EH (cell line): ENCODE results near the gene PHACTR3.

Experiments used
- DNase-seq: peaks from one replicate; pipeline ENCODE4 v3.0.0-alpha.2; 2015; ENCODE audit warnings: low read depth

PHACTR3 gene

DNA sequence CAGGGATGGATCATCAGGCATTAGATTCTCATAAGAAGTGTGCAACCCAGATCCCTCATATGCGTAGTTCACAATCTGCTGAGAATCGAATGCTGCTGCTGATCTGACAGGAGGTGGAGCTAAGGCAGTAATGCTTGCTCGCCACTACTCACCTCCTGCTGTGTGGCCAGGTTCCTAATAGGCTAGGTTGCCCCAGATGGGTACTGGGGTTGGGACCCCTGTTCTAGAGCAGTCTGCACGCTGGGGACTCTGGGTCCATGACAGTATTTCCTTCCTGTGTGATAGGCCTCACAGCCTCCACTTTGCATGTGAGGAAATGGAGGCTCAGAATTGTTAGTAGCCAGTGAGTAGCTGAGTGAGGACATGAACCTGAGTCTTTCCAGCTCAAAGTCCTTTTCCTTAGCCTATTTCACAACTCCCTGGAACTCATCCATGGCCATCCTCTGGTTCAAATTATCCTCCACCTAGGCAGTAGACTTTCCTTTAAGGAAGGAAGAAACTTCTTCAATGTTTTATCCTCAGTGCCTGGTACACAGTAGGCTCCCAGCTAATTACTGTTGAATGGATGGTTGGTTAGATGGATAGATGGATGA is 211.9 kb downstream of the PHACTR3 start:
- DNase-seq = no peak

GRCh38 chr20:59817406-59817805 is 213.1 kb downstream of the PHACTR3 start:
- DNase-seq = no peak

GRCh38 chr20:59817846-59818615 is 213.7 kb downstream of the PHACTR3 start:
- DNase-seq = no peak

GRCh38 chr20:59818911-59819310 is 214.6 kb downstream of the PHACTR3 start:
- DNase-seq = no peak

DNA sequence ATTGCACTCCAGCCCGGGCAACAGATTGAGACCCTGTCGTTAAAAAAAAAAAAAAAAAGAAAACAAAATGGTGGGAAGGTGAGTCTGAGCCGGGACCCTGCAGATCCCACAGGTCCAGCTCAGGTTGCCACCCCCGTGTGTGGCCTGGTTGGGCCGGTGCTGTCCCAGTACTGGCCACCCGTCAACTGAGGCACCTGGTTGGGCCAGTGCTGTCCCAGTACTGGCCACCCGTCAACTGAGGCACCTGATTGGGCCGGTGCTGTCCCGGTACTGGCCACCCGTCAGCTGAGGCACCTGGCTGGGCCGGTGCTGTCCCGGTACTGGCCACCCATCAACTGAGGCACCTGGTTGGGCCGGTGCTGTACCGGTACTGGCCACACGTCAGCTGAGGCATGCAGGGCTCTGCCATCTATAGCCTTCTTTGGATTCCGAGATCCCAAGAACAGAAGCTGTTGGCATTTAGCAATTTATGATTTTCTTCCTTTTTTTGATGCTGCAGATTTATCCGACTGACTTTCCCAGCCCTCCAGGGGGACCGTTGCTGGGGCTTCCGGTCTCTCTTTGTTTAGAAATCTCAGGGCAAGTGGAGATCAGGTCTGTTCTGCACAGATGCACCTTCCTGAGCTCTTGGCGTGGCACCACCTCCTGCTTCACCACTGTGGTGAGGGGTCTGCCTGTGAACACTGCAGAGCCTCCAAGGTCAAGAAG is 215.3 kb downstream of the PHACTR3 start:
- no peak for DNase-seq

DNA sequence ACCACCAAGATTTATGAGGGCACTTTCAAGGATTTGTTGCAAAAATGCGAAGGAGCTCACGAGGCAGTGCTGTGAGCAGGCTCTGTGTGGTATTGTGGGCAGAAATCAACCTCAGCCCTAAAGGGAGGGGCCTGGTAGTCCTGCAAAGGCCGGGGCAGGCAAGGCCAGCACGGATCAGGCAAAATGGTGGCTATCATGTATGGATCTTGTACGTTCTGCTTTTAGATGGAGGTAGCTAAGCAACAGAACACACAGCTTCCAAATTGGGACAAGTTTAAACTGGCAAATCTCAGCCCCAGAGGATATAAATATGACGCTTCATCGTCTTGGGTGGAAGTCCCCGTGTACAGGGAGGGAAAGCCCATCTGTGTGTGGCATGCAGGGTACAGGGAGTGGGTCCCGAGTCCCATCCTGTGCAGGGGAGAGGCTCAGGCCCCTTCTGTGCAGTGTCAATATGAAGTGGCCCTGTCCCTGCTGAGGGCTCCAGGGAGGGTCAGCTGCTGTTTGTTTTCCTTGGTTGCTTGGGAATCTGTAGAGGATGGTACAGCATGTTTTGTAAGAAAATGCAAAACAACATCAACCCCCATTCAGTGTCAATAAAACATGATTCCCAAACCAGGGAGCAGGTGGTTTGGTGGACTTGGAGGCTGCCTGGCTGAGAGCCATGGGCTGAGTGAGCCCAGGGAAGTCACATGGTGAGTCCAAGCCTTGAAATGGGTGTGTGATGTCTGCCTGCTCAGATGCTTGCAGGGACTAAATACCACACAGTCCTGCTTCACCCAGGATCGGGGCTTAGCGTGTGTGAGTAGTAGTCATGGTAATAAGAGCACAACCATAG is 216.1 kb downstream of the PHACTR3 start:
- no peak for DNase-seq

DNA sequence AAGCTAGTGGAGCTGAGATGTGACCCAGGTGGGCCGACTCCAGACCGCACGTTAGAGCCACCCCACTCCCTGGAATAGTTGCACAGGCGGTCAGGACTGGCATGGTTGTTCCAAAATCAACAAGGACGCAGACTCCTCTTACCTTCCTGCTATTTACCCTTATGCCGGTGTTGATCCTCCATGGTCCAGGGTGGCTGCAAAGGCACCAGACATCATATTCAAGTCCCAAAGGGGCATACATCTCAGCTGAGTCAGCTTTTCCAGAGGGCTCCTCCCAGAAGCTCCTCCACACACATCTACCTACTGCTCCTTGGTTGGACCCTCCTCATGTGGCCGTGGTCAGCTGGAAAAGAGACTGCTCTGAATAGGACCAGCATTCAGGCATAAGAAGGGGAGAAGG is 216.9 kb downstream of the PHACTR3 start:
- no peak for DNase-seq

GRCh38 chr20:59821788-59822187 is 217.4 kb downstream of the PHACTR3 start:
- no peak for DNase-seq

DNA sequence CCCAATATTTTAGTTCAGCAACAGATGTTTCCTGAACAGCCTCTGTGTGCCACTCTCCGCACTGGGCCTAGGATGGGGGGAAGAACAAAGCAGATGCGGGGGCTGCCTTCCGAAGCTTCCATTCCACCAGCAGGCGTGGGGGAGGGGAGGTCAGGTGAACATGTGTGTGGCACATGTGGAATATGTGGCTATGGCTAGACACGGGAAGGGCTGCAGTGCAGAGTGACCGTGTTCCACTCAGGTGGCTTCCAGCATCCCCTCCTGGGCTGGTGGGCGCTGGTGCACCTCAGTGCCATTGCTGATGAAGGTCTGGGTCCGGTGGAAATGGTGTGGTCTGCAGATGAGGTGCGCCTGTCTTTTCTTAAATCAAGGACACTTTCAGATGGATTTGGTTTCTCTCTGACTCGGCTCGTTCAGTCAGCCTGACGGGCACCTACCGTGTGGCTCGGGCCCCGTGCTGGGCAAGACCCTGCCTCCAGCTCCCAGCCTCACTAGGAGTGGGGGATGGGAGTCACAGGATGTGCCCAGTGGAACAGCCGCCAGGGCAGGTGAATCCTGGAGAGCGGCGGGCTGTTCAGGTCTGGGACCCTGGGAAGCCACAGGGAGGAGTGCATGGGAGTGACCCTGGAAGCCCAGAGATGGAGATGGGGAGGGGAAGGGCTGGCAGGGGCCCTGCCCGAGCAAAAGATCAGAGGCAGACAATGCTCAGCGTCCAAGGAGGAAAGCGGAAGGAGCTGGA is 218.1 kb downstream of the PHACTR3 start:
- no peak for DNase-seq

DNA sequence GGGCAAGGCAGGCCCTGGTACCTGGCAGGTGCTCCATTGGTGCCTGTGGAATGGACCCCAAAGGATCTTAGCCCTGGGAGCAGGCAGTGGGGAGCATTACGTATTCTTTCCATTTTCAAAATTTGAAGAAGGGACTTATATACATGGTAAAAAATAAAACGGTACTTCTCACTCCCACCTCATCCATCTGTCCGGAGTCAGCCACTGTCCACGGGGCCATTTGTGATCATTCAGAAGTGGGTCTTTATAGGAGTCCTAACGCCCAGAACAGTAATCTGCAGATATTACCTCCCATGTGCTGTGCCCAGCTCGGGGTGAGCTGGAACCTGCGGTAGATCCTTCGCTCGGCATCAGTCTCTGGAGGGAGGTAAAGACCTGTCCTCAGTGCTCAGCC is 218.7 kb downstream of the PHACTR3 start:
- no peak for DNase-seq

- no peak for DNase-seq
Observed at GRCh38 chr20:59823491-59824259, 219.3 kb downstream of the PHACTR3 start.

- DNase-seq = no peak
Observed at GRCh38 chr20:59824711-59825562, 220.6 kb downstream of the PHACTR3 start.

DNA sequence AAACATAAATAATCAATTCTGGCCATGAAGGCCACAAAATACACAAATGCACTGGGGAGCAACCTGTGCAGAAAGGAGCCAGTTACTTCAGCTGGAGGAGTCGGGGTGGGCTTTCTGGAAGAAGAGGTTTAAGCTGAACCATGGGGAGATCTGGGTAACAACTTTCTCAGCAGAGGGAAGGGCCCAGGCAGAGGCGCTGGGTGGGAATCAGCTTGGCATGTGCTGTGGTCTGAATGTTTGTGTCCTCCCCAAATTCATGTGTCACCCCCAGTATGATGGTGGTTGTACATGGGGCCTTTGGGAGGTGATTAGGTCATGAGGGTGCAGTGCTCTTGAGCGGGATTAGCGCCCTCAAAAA is 221.2 kb downstream of the PHACTR3 start:
- no peak for DNase-seq

DNA sequence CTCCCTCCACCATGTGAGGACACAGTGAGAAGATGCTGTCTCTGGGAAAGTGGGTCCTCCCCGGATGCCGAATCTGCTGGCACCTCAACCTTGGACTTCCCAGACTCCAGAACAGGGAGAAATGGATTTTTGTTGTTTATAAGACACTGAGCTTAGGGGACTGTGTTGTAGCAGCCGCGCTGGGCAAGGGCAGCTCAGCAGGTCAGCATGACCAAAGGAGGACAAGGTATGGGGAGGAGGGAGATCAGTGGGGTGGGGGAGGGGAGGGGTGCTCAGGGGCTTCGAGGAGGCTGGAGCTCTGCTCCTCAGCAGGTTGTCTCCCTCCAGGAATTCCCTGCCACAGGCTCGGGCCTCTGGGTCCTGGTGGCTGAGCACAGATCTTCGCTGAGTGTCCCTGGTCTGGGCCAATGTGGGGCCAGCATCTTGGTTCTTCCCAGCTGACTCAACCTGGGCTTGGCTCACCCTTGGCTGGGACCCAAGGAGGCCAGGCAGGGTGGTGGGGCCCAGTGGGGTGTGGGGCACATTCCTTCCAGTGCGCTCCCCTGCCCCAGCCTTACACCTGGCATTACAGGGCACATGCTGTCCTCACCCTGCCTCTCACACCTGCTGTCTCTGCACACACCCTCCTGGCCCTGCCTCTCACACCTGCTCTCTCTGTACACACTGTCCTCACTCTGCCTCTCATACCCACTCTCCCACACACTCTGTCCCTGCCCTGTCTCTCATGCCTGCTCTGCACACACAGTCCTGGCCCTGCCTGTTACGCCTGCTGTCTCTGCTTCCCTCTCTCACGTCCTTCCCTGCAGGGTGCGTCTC is 221.8 kb downstream of the PHACTR3 start:
- DNase-seq = no peak

GRCh38 chr20:59827138-59828056 is 223.1 kb downstream of the PHACTR3 start:
- DNase-seq = no peak

GRCh38 chr20:59828125-59829053 is 224.0 kb downstream of the PHACTR3 start:
- DNase-seq = no peak
